HG02973 (cell line): ENCODE data around the gene ROR1.

Source experiments
- ATAC-seq: cut with Tn5 transposase; IDR thresholded peaks from one replicate; pipeline ENCODE4 v1.9.1; 2021; ENCODE audit warnings: moderate library complexity; ENCODE audit not compliant: unreplicated experiment

ROR1 gene

DNA sequence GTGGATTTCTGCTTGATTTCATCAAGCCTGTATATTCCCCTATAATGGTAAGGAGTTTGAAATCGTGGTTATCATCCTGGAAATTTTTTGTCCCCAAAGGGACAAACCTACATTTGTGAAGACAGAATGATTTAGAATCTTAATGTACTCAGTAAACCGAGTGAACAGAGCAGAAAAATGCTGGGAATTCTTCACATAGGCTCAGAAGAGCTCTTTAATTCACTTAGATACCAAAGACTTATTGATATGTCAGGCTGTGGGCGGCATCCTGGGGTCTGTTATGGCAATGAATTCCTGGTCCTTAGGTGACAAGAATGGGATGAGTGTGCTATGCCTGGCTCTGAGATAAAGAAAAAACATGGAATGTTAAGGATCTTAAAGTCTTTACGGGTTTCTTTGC, 74.9 kb downstream of the ROR1 start:
- no peak for ATAC-seq

DNA sequence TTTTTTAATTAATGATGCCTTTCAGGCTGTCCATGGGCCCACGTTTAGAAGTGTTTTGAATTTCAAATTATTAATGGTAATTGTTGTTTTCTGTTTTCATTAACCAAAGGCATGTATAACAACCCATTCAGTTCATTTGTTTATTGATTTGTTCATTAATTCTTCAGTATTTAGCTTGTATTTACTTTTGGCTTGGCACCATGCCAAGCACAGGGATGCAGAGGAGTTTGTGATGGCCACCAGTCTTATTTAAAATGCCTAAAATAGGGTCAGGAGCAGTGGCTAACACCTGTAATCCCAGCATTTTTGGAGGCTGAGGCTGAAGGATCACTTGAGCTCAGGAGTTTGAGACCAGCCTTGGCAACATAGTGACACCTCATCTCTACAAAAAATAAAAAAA, 75.3 kb downstream of the ROR1 start:
- ATAC-seq, result no peak

DNA sequence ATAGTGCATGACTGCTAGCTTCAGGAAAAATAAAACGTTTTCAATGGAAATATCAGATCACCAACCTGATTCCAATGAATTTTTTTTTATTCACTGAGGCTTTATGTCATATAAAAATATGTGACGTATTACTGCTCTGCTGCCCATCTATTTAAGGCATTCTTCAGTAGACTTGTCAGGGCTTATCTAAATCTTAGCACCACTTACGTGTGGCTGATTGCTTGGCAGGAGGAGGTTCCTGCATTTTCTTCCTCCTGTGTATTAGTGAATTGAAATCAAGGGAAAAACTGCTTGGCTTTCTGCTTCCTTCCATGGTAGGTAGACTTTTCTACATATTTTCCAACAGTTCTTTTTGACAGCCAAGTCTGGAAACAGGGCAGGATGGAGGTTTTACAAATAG, 80.3 kb downstream of the ROR1 start:
- no peak for ATAC-seq

DNA sequence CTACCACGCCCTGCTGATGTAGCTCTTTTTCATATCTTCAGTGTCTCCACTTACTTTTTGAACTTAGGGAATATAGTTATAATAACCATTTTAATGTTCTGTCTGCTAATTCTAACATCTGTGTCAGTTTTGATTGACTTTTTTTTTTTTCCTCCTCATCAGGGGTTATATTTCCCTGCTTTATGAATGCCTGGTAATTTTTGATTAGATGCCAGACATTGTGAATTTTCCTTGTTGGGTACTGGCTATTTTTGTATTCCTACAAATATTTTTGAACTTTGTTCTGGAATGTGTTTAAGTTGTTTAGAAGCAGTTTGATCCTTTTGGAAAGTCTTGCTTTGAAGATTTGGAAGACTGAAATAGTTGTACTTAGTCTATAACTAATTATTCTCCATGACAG, 82.1 kb downstream of the ROR1 start:
- no peak for ATAC-seq

DNA sequence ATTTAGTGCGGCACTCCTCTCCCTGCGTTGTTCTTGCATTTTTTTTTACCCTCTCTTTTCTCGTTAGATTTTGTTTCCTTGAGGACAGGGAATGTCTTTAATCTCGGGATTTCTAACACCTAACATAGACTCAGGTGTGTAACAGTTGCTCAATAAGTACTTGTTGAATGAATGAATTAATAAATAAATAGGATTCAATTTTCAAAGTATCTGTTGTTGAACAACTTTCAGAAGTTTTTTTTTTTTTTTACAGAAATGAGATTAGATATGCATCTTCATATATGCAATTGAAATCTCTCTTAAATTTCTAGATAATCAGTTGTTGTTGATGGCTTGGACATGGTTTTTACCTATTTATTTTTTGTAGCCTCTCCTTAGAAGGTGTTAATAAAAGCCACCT, 83.1 kb downstream of the ROR1 start:
- no peak for ATAC-seq

DNA sequence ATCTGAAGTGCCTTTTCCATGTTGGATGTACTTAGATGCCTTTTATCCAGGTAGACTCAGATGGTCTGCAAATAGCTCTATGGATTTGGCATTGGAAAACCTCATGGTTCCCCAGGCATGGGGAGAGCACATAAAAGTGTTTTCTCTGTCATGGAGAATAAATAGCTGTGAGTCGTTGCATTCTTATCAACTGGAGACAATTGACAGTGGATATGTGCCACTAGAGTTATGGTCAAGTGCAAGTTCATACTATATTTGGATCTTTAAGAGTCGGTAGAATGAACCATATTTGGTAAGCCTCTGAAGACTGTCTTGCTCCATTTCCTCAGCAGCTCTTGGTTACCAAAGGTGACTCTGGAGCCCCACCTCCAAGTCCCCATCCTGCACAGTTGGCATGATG, 83.7 kb downstream of the ROR1 start:
- ATAC-seq, result no peak

DNA sequence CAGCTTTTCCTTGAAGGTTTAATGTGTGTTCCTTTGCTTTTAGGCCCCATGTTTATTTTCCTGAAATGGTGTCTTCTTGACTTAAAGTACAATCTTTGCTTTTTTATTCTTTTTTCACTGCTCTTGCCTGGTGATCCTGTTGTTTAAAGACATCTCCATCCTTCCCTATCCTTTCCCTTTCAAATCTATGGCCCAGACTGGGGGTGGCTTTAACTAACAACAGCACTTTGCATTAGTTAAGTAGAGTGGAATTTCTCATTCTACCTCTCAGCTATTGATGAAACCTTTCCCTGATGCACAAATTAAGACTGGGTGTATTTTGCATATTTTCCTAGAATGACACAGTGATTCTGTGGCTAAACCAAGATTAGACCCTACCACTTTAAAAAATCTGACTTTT, 84.3 kb downstream of the ROR1 start:
- no peak for ATAC-seq

DNA sequence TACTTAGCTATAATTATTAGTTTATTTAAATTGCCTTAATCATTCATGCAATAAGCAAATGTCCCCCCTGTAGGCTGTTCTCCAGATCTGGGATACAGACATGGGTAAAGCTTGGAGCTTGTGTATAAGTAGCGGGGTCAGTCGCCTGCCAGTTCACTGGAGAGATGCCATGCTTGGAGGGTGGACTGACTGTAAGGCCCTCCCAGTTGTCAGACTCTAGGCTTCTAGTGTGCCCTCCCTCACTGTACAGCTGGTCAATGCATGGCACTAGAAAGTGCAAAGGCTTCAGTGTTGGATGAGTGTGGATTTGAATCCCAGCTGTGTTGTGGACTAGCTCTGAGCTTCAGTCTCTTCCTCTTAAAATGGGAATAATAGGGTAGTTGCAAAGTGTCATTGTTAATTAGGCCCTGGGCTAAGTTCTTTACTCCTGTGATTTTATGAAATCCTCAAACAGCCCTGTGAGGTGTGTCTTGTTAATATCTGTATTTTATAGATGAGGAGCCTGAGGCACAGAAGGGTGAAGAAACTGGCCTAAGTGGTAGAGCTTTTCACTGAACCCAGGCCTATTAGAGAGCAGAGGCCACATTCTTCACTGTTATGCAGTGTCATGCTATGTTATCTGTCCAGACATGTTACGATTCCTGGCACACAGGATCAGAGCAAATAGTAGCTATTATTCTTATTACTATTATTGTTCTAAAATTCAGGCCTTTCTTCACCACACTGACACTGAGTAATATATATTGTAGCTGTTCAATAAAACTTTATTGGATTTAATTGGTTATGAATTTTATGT, 85.9 kb downstream of the ROR1 start:
- ATAC-seq, result no peak

DNA sequence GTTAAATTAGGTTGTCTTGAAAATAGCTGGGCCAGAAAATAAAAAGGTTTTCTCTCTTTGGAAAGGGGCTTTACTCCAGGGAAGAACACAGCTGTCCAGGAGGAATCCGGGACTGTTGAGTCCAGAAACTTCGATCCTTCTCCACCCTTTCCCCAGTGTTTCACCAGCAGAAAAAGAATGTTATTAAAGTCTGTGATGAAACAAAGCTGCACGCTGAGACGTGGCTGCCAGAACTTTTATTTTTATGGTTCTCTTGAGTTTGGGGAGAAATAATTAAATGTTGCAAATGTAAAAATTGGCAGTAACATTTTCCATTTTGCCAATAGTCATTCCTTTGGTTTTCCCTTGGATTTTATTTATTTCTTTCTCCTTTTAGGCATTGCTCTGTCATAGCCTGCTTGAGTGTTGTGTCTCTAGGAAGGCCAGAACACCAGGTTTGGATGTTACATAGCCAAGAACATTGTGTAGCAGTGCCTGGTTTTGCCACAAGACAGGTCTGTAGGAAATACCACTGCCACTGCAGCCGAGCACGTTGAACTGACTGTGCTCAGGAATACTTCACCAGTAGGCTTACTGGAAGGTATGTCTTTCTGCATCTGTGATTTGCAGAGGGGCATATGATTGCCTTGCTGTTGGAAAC, 87.4 kb downstream of the ROR1 start:
- no peak for ATAC-seq

DNA sequence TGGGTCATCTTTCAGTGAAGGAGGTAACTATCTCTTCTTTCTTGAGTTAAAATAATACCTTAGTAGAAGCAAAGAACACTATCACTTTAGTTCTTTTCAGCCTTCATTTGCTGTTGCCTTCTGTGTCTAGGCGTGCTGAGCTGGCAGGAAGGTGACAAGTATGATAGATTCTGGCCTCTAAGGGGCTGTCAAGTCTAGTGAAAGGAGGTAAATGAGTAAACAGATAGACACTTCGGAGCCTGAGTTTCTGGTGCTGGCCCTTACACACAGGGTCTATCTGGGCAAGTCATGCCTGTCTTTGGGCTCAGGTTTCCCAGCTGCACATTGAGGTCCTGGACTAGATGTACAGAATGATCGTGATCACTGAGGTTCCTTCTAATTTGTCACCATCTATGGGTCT, 89.3 kb downstream of the ROR1 start:
- ATAC-seq, result no peak

DNA sequence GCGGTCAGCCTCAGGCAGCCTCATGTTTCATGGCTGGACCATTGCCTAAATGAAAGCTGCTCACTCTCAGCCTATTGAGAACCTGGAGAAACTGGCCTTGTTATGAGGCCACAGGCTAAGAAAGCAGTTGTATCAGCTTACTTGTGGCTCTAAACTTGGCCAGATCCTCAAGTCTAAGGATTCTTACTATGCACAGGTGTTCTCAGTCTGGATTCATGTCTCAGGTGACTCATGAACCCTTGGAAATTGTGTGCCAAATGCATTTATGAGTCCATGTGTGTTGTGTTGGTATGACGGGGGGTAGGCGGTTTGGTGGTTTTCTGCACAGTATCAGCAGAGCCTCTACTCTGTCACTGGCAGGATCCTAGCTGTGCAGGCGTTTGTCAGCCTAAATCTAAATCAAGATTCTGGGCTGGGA, 90.4 kb downstream of the ROR1 start:
- no peak for ATAC-seq

DNA sequence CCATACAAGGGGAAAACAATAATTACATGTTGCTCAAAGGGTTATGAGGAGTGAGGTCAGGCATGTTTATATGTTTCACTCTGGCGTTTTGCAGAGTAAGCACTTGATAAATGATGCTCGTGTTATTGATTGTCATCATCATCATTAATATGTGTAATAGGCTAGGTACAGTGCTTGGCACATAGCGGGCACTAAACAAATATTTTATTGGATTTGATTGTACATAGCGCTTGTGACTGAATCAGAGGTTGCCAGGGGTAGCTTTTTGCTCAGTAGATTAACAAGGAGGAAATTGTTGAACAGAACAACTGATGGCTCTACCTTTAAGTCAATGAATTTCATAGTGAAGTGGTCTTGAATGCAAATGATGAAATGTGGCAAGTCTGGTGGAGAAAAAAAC, 91.7 kb downstream of the ROR1 start:
- ATAC-seq, result no peak

DNA sequence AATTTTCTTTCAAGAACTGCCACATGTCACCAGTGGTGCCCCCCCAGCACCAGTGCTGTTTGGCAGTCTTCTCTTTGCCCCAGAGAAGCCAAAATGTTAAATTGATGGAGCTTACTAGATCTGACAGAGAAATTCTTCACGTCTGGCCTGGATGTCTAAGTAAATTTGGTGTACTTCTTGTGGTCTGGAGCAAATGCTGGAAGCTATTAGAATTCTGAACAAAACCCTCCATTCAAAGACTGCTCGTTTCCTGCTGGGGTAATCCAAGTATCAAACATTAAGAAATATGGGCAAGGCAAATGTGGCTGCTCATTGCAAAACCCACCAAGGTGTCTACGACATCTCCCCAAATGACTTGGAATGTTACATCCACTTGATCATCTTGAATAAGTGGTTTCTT, 92.3 kb downstream of the ROR1 start:
- ATAC-seq, result no peak

DNA sequence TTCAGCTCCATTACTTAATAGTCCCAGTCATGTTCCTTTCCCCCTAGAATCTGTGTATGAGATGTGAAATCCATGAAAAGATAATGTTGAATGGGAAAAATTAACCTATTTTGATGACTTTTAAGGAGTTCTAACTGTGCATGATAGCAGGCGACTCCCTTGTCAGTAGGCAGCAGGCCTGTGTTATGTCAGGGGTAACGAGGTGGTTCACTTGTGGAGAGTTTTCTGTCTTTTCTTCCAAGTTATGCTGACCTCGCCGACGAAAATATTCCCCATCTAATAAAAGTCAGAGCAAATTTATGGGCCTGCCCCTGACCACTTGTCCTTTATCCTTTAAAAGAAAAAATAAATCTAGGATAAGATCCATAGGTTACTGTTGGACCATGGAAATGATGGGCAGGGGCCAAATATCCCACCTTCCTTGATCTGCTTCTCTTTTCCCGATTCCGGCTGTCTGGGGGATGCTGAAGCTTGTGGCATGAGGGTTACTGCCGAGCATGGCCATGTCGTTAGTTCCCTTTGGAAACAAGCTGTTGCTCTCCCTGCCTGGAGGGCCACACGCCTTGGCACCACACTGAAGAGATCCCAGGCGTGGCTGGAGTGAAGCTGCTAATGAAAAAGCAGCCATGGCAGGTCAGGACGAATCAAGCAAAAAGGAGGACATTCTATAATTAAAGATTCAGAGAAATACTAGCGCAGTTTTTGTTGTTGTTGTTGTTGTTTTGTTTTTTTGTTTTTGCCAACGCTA, 93.8 kb downstream of the ROR1 start:
- no peak for ATAC-seq

DNA sequence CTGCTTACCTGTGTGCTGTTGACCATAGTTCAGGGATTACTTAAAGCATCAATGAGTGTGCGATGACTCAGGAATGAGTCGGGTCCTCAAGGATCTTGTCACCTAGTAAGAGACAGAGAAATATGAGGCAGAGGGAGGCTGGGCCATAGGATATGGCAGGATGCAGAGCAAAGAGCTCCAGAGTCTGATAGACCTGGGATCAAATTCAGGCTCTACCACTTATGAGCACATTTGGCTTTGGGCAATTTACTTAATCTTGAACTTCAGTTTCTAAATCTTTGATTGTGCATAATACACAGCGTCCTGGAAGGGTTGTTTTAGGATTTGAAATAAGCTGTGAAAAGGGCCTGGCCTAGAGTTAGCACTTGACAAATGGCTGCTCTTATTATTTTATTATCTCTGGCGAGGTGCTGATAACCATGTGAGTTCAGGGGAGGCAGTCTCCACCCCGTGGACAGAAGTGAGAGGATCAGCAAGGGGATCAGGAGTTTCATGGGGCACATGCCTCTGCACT, 94.5 kb downstream of the ROR1 start:
- ATAC-seq, result no peak

DNA sequence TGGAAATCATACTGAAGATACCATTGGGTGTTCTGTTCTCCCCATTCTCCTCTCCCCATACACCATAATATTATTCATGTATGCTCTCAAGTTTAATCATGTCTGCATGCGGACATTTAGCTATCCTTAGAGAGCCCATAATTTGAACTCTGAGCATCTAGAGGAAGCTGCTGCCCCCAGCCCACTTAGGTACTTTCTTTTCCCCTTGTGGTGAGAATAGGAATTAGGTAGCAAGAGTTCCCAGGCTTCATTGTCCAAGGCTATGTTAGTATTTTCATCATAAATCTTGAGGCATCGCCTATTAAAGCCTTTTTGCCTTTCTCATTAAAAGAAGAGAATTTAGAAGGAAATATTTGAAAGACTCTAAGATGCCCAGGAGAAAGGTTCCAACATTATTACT, 96.3 kb downstream of the ROR1 start:
- ATAC-seq, result no peak

DNA sequence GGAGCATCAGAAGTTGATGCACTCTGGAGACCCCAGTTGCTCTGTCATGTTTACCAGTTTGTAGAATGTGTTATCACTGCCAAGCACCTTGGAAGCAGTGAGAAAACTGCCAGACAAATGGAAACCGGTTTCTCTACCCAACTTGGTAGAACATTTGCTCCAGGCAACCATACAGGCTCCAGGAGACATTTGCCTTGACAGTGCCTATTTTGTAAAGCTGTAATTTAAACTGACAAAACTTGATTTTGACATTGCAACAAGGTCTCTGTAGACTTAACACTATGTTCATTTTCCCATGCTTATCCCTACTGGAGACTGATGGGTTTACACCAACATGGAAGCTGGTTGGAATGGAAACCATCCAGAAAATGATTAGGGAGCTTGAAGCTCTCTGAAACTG, 97.6 kb downstream of the ROR1 start:
- ATAC-seq, result no peak

DNA sequence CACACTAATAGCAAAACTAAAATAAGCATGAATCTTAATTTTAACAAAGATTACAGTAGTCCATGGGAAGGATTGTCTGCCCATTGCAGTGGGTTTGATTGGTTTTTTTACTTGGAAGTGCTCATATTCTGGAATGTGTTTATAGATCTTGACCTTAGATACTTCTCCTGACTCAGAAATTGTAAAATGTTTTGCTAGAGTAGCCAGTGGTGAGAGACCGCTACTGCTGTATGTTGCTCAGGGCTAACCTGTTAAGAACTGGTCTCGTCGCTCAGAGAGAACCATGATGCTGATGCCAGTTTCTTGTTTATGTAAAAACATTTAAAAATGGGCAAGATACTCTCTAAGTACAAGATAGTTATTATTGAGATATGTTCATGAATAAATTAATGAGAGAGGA, 99.9 kb downstream of the ROR1 start:
- ATAC-seq, result no peak

DNA sequence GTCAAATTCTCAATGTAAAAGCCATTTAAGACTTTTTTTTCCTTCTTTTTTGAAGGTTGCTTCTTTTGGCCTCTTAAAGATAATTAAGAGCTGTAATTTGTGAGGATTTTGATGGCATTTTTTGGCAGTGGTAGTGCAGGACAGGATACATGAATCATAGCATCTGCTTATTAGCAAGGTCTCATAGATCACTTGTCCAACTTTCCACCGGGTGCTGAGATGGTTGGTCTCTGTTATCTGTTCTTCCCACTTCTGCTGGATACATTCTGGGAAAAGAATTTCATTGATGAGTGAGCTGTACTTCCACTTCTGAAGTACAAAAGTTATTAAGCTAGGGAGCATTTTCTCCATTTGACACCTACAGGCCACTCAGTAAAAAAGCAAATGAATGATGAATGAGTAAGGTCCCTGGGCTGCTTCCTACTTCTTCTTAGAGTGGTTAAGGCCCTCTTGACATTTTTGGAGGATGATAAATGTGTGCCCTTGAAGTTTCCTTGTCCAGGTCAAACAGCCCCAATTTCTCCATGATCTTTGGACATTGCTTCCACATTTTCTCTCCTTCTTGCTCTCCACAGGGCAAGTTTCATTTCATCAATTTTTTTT, 100.6 kb downstream of the ROR1 start:
- no peak for ATAC-seq

DNA sequence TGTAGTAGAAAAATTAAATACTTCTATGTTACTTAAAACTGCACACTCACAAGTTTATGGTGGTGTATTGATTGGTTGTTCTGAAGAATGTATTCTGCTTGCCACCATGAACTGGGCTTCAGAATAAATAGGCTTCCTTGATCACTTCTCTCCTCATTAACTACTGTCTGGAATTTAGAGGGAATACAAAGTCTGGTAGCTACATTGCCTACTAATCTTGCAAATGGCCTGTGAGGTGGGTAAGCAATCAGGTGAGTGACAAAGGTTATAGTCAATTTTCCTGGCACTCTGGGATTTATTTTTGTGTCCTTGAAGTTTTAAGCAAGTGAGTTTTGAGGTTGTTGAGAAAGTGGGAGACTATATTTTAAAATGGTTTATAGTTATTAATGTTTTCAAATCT, 101.8 kb downstream of the ROR1 start:
- no peak for ATAC-seq

DNA sequence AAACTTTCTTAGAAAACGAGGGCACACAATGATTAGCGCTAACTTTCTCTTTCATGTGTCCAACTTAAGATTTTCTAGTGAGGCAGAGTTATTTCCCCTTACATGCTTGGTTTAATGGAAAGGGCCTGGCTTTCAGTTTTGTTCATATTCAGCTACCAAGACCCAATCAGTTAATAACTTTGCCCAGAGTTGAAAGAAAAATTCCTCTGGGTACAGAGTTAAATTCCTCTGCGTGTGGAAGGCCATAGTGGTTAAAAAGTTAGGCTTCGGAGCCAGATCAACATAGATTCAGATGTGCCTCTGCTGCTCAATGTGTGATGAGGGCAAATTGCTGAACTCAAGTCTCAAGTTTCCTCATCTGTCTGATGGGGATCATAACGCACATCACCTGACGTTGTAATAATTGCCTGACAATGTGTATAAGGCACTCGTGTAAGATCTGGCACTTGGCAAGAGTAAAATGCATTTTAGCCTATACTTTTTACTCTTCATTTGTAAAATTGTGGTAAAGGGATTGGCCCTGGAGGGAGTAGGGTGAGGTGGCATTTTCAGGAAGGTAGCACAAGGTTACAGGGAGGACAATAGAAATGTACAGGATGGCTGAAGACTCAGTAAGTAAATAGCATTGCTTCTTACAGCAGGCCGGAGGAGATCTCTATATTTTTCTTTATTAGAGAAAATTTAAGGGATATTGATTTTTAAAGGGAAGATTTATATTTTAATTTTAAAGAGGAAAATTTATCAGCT, 103.4 kb downstream of the ROR1 start:
- ATAC-seq, result no peak
